Ovary (tissue), 3 donors: Measurements from ENCODE around the gene GRID2.

Source experiments
- EP300 ChIP-seq: sonication (generic); formaldehyde crosslinking; IDR thresholded peaks from one replicate; pipeline ENCODE4 v1.6.1; 2017; ENCODE audit warnings: antibody characterized with exemption
- POLR2A ChIP-seq: fragments of 450-650 bp; IDR thresholded peaks from one replicate; pipeline ENCODE4 v1.6.1; 2017; ENCODE audit warnings: antibody characterized with exemption, mild to moderate bottlenecking, moderate library complexity
- TF ChIP-seq, protein P1 (sequence below), 3 donors: fragments of 450-650 bp in 2 of 3; fragments of 200-600 bp in 1 of 3; IDR thresholded peaks; one replicate each; pipeline versions ENCODE4 v1.5.1 to v1.8.0; 2016 to 2022; ENCODE audit warnings: antibody characterized with exemption in 3 of 3, mild to moderate bottlenecking in 1 of 3
- donor health status: DM: no; HTN: no; CAD: no.

DNA sequence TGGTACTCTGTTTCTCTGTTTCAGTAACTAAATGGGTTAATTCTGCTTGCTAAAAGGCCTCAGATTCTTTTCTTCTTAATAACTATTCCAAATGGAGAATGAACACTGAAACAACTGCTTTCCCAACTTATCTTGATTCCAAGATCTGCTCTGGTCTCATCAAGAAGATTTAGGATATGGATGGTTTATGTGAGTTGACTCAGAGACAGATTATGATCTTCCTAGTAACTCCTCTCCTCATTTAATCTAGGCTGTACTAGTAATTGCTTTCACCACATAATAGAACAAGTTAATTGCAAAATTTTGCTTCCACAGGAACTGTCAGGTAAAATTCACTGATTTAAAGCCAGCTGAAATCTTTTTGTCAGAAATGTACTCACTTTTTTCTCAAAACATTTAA is 537.1 kb downstream of the GRID2 start:
- TF ChIP-seq, protein P1, sequence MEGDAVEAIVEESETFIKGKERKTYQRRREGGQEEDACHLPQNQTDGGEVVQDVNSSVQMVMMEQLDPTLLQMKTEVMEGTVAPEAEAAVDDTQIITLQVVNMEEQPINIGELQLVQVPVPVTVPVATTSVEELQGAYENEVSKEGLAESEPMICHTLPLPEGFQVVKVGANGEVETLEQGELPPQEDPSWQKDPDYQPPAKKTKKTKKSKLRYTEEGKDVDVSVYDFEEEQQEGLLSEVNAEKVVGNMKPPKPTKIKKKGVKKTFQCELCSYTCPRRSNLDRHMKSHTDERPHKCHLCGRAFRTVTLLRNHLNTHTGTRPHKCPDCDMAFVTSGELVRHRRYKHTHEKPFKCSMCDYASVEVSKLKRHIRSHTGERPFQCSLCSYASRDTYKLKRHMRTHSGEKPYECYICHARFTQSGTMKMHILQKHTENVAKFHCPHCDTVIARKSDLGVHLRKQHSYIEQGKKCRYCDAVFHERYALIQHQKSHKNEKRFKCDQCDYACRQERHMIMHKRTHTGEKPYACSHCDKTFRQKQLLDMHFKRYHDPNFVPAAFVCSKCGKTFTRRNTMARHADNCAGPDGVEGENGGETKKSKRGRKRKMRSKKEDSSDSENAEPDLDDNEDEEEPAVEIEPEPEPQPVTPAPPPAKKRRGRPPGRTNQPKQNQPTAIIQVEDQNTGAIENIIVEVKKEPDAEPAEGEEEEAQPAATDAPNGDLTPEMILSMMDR (IDR thresholded peaks at IDR 0.05), result no peak
- no peak for TF ChIP-seq EP300
- no peak for TF ChIP-seq POLR2A
